ENCODE data around the gene GPATCH4. TPM values are rescaled to one million over a fixed set of nuclear protein-coding genes. Genes with fewer than 3 reads are reported as not detected.

GPATCH4 gene
- total RNA-seq (11.3 and 12.2 TPM in 2 replicates), polyA plus RNA-seq (23.6 and 42.7 TPM in 2 replicates), polyA minus RNA-seq (ENCODE audit: low replicate concordance) (6.2 and 19.5 TPM in 2 replicates)
- 32.2 and 50.7 TPM in 2 replicates for polyA plus RNA-seq (2012)

GRCh38 chr1:156601122-156601830 is at the start of gene GPATCH4:
TSS of gene GPATCH4 (minus strand) at chr1:156601479.
- Histone ChIP-seq H3K36me3 (ENCODE audit: control insufficient read depth, insufficient read depth, low read length) (peaks cover 6% of the 10 kb centered on the region), H3K4me3 (replicated peaks in 1 of 4; ENCODE audit: control extremely low read depth in 1 of 4, insufficient read depth in 1 of 4, low read depth in 3 of 4, low read length in 4 of 4) (peak within 1 kb of the TSS; percentile 84 to 98 (median 92)), H3K4me1 (ENCODE audit: control insufficient read depth, extremely low read depth, insufficient read depth, low read length) (peaks cover 7% of the 10 kb centered on the region), H3K27me3 (ENCODE audit: control insufficient read depth, insufficient read depth, low read length) (no peaks in the 10 kb centered on the region), H3K27ac (ENCODE audit: insufficient read depth, low read length) (peak within 1 kb of the TSS; percentile 90), H3K9ac (ENCODE audit: insufficient read depth, low read length) (peak within 1 kb of the TSS; percentile 83), H3K9me3 (ENCODE audit: control insufficient read depth, insufficient read depth, low read depth, low read length) (no peaks in the 10 kb centered on the region), H2AFZ (ENCODE audit: low read length) (peak within 1 kb of the TSS; percentile 95), H4K20me1 (ENCODE audit: control insufficient read depth, extremely low read depth, insufficient read depth, low read length) (no peaks in the 10 kb centered on the region), H3K79me2 (ENCODE audit: control insufficient read depth, insufficient read depth, low read length) (peaks cover 15% of the 10 kb centered on the region), H3K4me2 (ENCODE audit: extremely low read depth, insufficient read depth, low read length) (peak within 1 kb of the TSS; percentile 96)
- TF ChIP-seq, protein P1, sequence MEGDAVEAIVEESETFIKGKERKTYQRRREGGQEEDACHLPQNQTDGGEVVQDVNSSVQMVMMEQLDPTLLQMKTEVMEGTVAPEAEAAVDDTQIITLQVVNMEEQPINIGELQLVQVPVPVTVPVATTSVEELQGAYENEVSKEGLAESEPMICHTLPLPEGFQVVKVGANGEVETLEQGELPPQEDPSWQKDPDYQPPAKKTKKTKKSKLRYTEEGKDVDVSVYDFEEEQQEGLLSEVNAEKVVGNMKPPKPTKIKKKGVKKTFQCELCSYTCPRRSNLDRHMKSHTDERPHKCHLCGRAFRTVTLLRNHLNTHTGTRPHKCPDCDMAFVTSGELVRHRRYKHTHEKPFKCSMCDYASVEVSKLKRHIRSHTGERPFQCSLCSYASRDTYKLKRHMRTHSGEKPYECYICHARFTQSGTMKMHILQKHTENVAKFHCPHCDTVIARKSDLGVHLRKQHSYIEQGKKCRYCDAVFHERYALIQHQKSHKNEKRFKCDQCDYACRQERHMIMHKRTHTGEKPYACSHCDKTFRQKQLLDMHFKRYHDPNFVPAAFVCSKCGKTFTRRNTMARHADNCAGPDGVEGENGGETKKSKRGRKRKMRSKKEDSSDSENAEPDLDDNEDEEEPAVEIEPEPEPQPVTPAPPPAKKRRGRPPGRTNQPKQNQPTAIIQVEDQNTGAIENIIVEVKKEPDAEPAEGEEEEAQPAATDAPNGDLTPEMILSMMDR (conservative IDR thresholded peaks at IDR 0.05 in 1 of 2, IDR thresholded peaks at IDR 0.05 in 1 of 2; ENCODE audit: low read depth in 1 of 2, low read length in 2 of 2), result no peak
- TF ChIP-seq EZH2 (IDR thresholded peaks at IDR 0.05; ENCODE audit: low read length, missing control alignments), result no peak
- peak; percentile 91 to 96 for DNase-seq (ENCODE audit: low read depth in 2 of 2)

- peaks cover 62% of the 10 kb centered on the region for H3K27me3 ChIP-seq (ENCODE audit: control insufficient read depth, insufficient read depth, low read length)
- no peak for TF ChIP-seq EZH2 (IDR thresholded peaks at IDR 0.05; ENCODE audit: low read length, missing control alignments)
- TF ChIP-seq, protein P1 (conservative IDR thresholded peaks at IDR 0.05 in 1 of 2, IDR thresholded peaks at IDR 0.05 in 1 of 2; ENCODE audit: low read depth in 1 of 2, low read length in 2 of 2), result no peak
- DNase-seq (ENCODE audit: low read depth in 2 of 2), result no peak
Observed at GRCh38 chr1:156648951-156649350, 47.7 kb upstream of the GPATCH4 start.

DNA sequence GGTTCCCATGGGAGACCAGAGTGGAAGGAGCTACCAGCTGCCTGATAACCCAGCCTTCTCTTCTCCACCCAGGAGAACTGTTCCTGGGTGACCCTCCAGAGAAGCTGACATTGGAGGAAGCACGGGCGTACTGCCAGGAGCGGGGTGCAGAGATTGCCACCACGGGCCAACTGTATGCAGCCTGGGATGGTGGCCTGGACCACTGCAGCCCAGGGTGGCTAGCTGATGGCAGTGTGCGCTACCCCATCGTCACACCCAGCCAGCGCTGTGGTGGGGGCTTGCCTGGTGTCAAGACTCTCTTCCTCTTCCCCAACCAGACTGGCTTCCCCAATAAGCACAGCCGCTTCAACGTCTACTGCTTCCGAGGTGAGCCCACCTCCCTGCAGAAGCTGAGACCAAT is 47.2 kb upstream of the GPATCH4 start:
- DNase-seq (ENCODE audit: low read depth in 2 of 2), result no peak
- Histone ChIP-seq H2AFZ (ENCODE audit: low read length) (no peak overlapping the region), H3K79me2 (ENCODE audit: control insufficient read depth, insufficient read depth, low read length) (no peaks in the 10 kb centered on the region), H3K4me3 (replicated peaks in 1 of 4; ENCODE audit: control extremely low read depth in 1 of 4, insufficient read depth in 1 of 4, low read depth in 3 of 4, low read length in 4 of 4) (no peak overlapping the region), H3K27ac (ENCODE audit: insufficient read depth, low read length) (no peak overlapping the region), H4K20me1 (ENCODE audit: control insufficient read depth, extremely low read depth, insufficient read depth, low read length) (no peaks in the 10 kb centered on the region), H3K27me3 (ENCODE audit: control insufficient read depth, insufficient read depth, low read length) (peaks cover 67% of the 10 kb centered on the region), H3K9me3 (ENCODE audit: control insufficient read depth, insufficient read depth, low read depth, low read length) (no peaks in the 10 kb centered on the region), H3K36me3 (ENCODE audit: control insufficient read depth, insufficient read depth, low read length) (no peaks in the 10 kb centered on the region), H3K9ac (ENCODE audit: insufficient read depth, low read length) (no peak overlapping the region), H3K4me2 (ENCODE audit: extremely low read depth, insufficient read depth, low read length) (no peak overlapping the region), H3K4me1 (ENCODE audit: control insufficient read depth, extremely low read depth, insufficient read depth, low read length) (no peaks in the 10 kb centered on the region)
- TF ChIP-seq, protein P1 (conservative IDR thresholded peaks at IDR 0.05 in 1 of 2, IDR thresholded peaks at IDR 0.05 in 1 of 2; ENCODE audit: low read depth in 1 of 2, low read length in 2 of 2), result no peak
- no peak for TF ChIP-seq EZH2 (IDR thresholded peaks at IDR 0.05; ENCODE audit: low read length, missing control alignments)

More at GRCh38 chr1:156648951-156649350, 47.7 kb upstream of the GPATCH4 start:
- H3K9me3 ChIP-seq (ENCODE audit: control insufficient read depth, insufficient read depth, low read depth, low read length), result no peaks in the 10 kb centered on the region
- no peak overlapping the region for H2AFZ ChIP-seq (ENCODE audit: low read length)
- no peak overlapping the region for H3K27ac ChIP-seq (ENCODE audit: insufficient read depth, low read length)
- no peaks in the 10 kb centered on the region for H4K20me1 ChIP-seq (ENCODE audit: control insufficient read depth, extremely low read depth, insufficient read depth, low read length)
- H3K4me3 ChIP-seq (replicated peaks in 1 of 4; ENCODE audit: control extremely low read depth in 1 of 4, insufficient read depth in 1 of 4, low read depth in 3 of 4, low read length in 4 of 4), result no peak overlapping the region
- no peaks in the 10 kb centered on the region for H3K36me3 ChIP-seq (ENCODE audit: control insufficient read depth, insufficient read depth, low read length)
- H3K4me2 ChIP-seq (ENCODE audit: extremely low read depth, insufficient read depth, low read length), result no peak overlapping the region
- H3K9ac ChIP-seq (ENCODE audit: insufficient read depth, low read length), result no peak overlapping the region
- no peaks in the 10 kb centered on the region for H3K4me1 ChIP-seq (ENCODE audit: control insufficient read depth, extremely low read depth, insufficient read depth, low read length)
- no peaks in the 10 kb centered on the region for H3K79me2 ChIP-seq (ENCODE audit: control insufficient read depth, insufficient read depth, low read length)
